HCT116 (cell line): Measurements from ENCODE around the gene MKRN3. TPM values are rescaled to one million over a fixed set of nuclear protein-coding genes. Genes with fewer than 3 reads are reported as not detected.

Source experiments
- ATAC-seq: fragments of 200-7000 bp; cut with Tn5 transposase; 2 replicates; pipeline ENCODE4 v1.9.1; 2020; ENCODE audit warnings: mild to moderate bottlenecking, moderate library complexity
- BruUV-seq: library from RNA; stranded (reverse); fragments of 400-500 nt; replicated peaks from 2 replicates; lab custom pipeline; 2021; lab: Mats Ljungman, UMichigan
- CTCF ChIA-PET: fragments of 300-600 bp; sonication (Branson Sonifier 250); formaldehyde crosslinking; loops from one replicate; lab custom pipeline; 2021; ENCODE audit warnings: antibody characterized with exemption; lab: Charles Lee
- POLR2A ChIA-PET: fragments of 300-600, 350-600 bp; sonication (Branson Sonifier 250); formaldehyde crosslinking; loops from one replicate; lab custom pipeline; 2021; ENCODE audit warnings: antibody characterized with exemption; lab: Charles Lee
- RAD21 ChIA-PET, 2 experiments: fragments of 300-600 bp; sonication (Branson Sonifier 250); formaldehyde crosslinking; loops; one replicate each; lab custom pipeline; 2023; ENCODE audit warnings: low total read pairs in 2 of 2; ENCODE audit not compliant: uncharacterized antibody in 2 of 2, unreplicated experiment in 2 of 2, low non-redundant PET in 1 of 2; lab: Charles Lee
- DNase-seq: peaks from one replicate; pipeline ENCODE4 v3.0.0-alpha.2; 2010; ENCODE audit warnings: low read depth, low spot score
- H2AFZ ChIP-seq: fragments of 200-600 bp; shearing (Covaris generic), sonication (generic); 2 replicates; pipeline ENCODE4 v1.6.1; 2017; ENCODE audit warnings: low read depth, mixed run types, mixed read lengths, antibody characterized with exemption, low read length; ENCODE audit not compliant: poor library complexity, severe bottlenecking
- H3K27ac ChIP-seq: 2 replicates; pipeline ENCODE4 v1.5.1; 2012; ENCODE audit warnings: low read depth, low read length
- H3K27me3 ChIP-seq: fragments of 200-600 bp; sonication (generic); 2 replicates; pipeline ENCODE4 v1.6.1; 2016; ENCODE audit warnings: mixed run types, low read length, mixed read lengths; ENCODE audit not compliant: insufficient read depth
- H3K36me3 ChIP-seq, 2 experiments: fragments of 200-500 bp in 1 of 2; fragments of 200-600 bp in 1 of 2; sonication (Bioruptor generic) in 1 of 2; sonication (generic) in 1 of 2; 2 replicates each; pipeline versions ENCODE4 v1.5.1 to v1.6.1; 2014 to 2016; ENCODE audit warnings: low read length in 2 of 2, inconsistent platforms in 1 of 2, mixed read lengths in 1 of 2, mixed run types in 1 of 2; ENCODE audit not compliant: insufficient read depth in 2 of 2, control insufficient read depth in 1 of 2
- H3K4me1 ChIP-seq, 2 experiments: fragments of 200-600 bp in 1 of 2; sonication (generic) in 1 of 2; 2 replicates each; pipeline versions ENCODE4 v1.5.1 to v1.6.1; 2012 to 2017; ENCODE audit warnings: low read length in 2 of 2, inconsistent platforms in 1 of 2, mild to moderate bottlenecking in 1 of 2, mixed read lengths in 1 of 2, mixed run types in 1 of 2, moderate library complexity in 1 of 2; ENCODE audit not compliant: insufficient read depth in 2 of 2, control insufficient read depth in 1 of 2
- H3K4me2 ChIP-seq: fragments of 200-600 bp; sonication (generic); 2 replicates; pipeline ENCODE4 v1.6.1; 2017; ENCODE audit warnings: mixed run types, low read length, mixed read lengths
- H3K4me3 ChIP-seq, 2 experiments: fragments of 200-600 bp in 1 of 2; sonication (generic) in 1 of 2; replicated peaks in 1 of 2; 2 replicates each; pipeline ENCODE4 v1.5.1; 2011 to 2016; ENCODE audit warnings: low read length in 2 of 2, control low read depth in 1 of 2, low read depth in 1 of 2, mild to moderate bottlenecking in 1 of 2, mixed read lengths in 1 of 2, mixed run types in 1 of 2
- H3K79me2 ChIP-seq: fragments of 200-600 bp; sonication (generic); 2 replicates; pipeline ENCODE4 v1.6.1; 2017; ENCODE audit warnings: mild to moderate bottlenecking, mixed run types, low read length, moderate library complexity, mixed read lengths; ENCODE audit not compliant: insufficient read depth
- H3K9ac ChIP-seq: fragments of 200-600 bp; sonication (generic); 2 replicates; pipeline ENCODE4 v1.6.1; 2016; ENCODE audit warnings: low read length, mixed read lengths
- H3K9me2 ChIP-seq: fragments of 200-600 bp; sonication (generic), shearing (Covaris generic); 2 replicates; pipeline ENCODE4 v1.6.1; 2017; ENCODE audit warnings: mixed run types, mild to moderate bottlenecking, moderate library complexity; ENCODE audit not compliant: insufficient read depth
- H3K9me3 ChIP-seq, 2 experiments: fragments of 200-500 bp in 1 of 2; fragments of 200-600 bp in 1 of 2; sonication (Bioruptor generic) in 1 of 2; sonication (generic) in 1 of 2; 2 replicates each; pipeline ENCODE4 v1.6.1; 2014 to 2017; ENCODE audit warnings: low read length in 2 of 2, mixed read lengths in 2 of 2, inconsistent platforms in 1 of 2, low read depth in 1 of 2, mild to moderate bottlenecking in 1 of 2, mixed run types in 1 of 2, moderate library complexity in 1 of 2; ENCODE audit not compliant: control insufficient read depth in 1 of 2, insufficient read depth in 1 of 2
- H4K20me1 ChIP-seq: fragments of 200-600 bp; sonication (generic), shearing (Covaris generic); 2 replicates; pipeline ENCODE4 v1.6.1; 2017; ENCODE audit warnings: mixed run types, mild to moderate bottlenecking, moderate library complexity; ENCODE audit not compliant: insufficient read depth
- CEBPB ChIP-seq: IDR thresholded peaks from 2 replicates; pipeline ENCODE4 v1.6.1; 2012; ENCODE audit warnings: low read depth
- SIN3A ChIP-seq: IDR thresholded peaks from 2 replicates; pipeline ENCODE4 v1.6.1; 2012; ENCODE audit warnings: low read depth
- YY1 ChIP-seq: IDR thresholded peaks from 2 replicates; pipeline ENCODE4 v1.6.1; 2011; ENCODE audit warnings: low read length, low read depth, moderate library complexity, mild to moderate bottlenecking; ENCODE audit not compliant: insufficient replicate concordance; ENCODE audit errors: extremely low read depth
- ZFX ChIP-seq: fragments of 450-650 bp; IDR thresholded peaks from 2 replicates; pipeline ENCODE4 v1.6.1; 2017
- intact Hi-C: fragments of 100-400 bp; cut with micrococcal nuclease; formaldehyde crosslinking; loops from 2 replicates; pipeline ENCODE4 v1.10.0; 2022
- total RNA-seq: library from RNA; stranded (reverse); gene quantifications from one replicate; pipeline ENCODE4 v1.2.1, GENCODE V29; 2021; ENCODE audit not compliant: unreplicated experiment

The MKRN3 gene
- total RNA-seq, 1 experiment from 2014 or later = 10.1 TPM

- no peak for ATAC-seq
- ChIA-PET CTCF (no interaction called here), RAD21 (no interaction called here), POLR2A (no interaction called here)
- H3K27ac ChIP-seq = no peak overlapping the region
- H3K9me2 ChIP-seq = no peaks in the 10 kb centered on the region
- no peak for TF ChIP-seq YY1
- no peak overlapping the region for H3K9ac ChIP-seq
- H4K20me1 ChIP-seq = no peaks in the 10 kb centered on the region
- H2AFZ ChIP-seq = no peak overlapping the region
- no peak overlapping the region for H3K4me3 ChIP-seq
- intact Hi-C loops = no loop called here
- no peak for DNase-seq
- H3K79me2 ChIP-seq = no peaks in the 10 kb centered on the region
- H3K4me2 ChIP-seq = no peak overlapping the region
- BruUV-seq = no TSS peak
- no peaks in the 10 kb centered on the region for H3K9me3 ChIP-seq
- H3K36me3 ChIP-seq = no peaks in the 10 kb centered on the region
- H3K27me3 ChIP-seq = peaks cover 9% of the 10 kb centered on the region
- H3K4me1 ChIP-seq = no peaks in the 10 kb centered on the region
These were observed 33.6 kb downstream of the MKRN3 start for GRCh38 chr15:23599053-23599452.

- Histone ChIP-seq H3K4me1 (no peaks in the 10 kb centered on the region), H3K4me3 (no peak overlapping the region), H2AFZ (no peak overlapping the region), H3K4me2 (no peak overlapping the region), H3K9ac (no peak overlapping the region), H3K27ac (no peak overlapping the region), H3K27me3 (peaks cover 9% of the 10 kb centered on the region), H3K9me2 (no peaks in the 10 kb centered on the region), H3K9me3 (no peaks in the 10 kb centered on the region), H3K79me2 (no peaks in the 10 kb centered on the region), H3K36me3 (no peaks in the 10 kb centered on the region), H4K20me1 (no peaks in the 10 kb centered on the region)
- RAD21 ChIA-PET = no interaction called here
- intact Hi-C loops = no loop called here
- POLR2A ChIA-PET = no interaction called here
- BruUV-seq = no TSS peak
- CTCF ChIA-PET = no interaction called here
- ATAC-seq = no peak
- TF ChIP-seq CEBPB (no peak), SIN3A (no peak), ZFX (no peak)
- DNase-seq = no peak
These were observed 36.6 kb downstream of the MKRN3 start for GRCh38 chr15:23602124-23602523.
